Left ventricle myocardium inferior (tissue), 1 donor: ENCODE data around the gene IFIT1. TPM values are rescaled to one million over a fixed set of nuclear protein-coding genes. Genes with fewer than 3 reads are reported as not detected.

Experiments used
- DNase-seq: peaks from one replicate; pipeline ENCODE4 v3.0.0-alpha.2; 2020
- H3K27ac ChIP-seq: fragments of 200-600 bp; replicated peaks from 2 replicates; pipeline ENCODE4 v1.8.0; 2021
- H3K27me3 ChIP-seq: fragments of 200-600 bp; 2 replicates; pipeline ENCODE4 v1.8.0; 2021; ENCODE audit warnings: low read depth
- H3K36me3 ChIP-seq: fragments of 200-600 bp; 2 replicates; pipeline ENCODE4 v1.8.0; 2021
- H3K4me1 ChIP-seq: fragments of 200-600 bp; 2 replicates; pipeline ENCODE4 v1.8.0; 2021
- H3K4me3 ChIP-seq: fragments of 200-600 bp; 2 replicates; pipeline ENCODE4 v1.8.0; 2021; ENCODE audit warnings: mild to moderate bottlenecking, moderate library complexity
- H3K9me3 ChIP-seq: fragments of 200-600 bp; replicated peaks from 2 replicates; pipeline ENCODE4 v1.8.0; 2021
- intact Hi-C: fragments of 100-400 bp; cut with micrococcal nuclease; formaldehyde crosslinking; loops from one replicate; pipeline ENCODE4 v1.11.0; 2022
- total RNA-seq: library from RNA; stranded (reverse); fragmentation: NEBNext Ultra II Directional; extraction: Animal tissue kit (Norgen Biotek cat#: 25700); gene quantifications from one replicate; pipeline ENCODE4 v1.2.1, GENCODE V29; 2021
- TF ChIP-seq, protein P1 (sequence below): fragments of 200-600 bp; IDR thresholded peaks from 2 replicates; pipeline ENCODE4 v1.8.0; 2021; ENCODE audit warnings: antibody characterized with exemption, mild to moderate bottlenecking, borderline replicate concordance
- donor health status: DM: no; HTN: yes; CAD: no; lungs with severe emphysema.

The IFIT1 gene
- total RNA-seq, 1 donor from 2014 or later, result 31.0 TPM

DNA sequence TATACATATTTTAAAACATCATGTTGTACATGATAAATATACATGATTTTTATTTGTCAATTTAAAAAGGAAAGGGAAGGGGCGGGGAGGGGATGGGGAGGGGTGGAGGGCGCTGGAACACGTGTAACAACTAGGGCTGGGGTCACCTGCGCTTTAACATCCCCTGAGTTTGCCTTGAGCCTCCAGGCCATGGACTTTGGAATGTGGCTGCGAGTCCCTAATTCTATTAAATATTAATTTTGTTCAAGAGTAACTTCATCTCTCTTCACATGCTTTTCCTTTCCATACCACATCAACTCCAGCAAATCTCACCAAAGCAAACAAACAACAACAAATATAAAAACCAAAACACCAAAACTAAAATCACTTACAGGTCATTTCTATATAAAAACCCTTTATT is 32.6 kb downstream of the IFIT1 start:
- intact Hi-C loops, result loop anchor here (10.0 kb wide), 1 partner anchor 280 kb away; the partner anchor contains the start of gene KIF20B

DNA sequence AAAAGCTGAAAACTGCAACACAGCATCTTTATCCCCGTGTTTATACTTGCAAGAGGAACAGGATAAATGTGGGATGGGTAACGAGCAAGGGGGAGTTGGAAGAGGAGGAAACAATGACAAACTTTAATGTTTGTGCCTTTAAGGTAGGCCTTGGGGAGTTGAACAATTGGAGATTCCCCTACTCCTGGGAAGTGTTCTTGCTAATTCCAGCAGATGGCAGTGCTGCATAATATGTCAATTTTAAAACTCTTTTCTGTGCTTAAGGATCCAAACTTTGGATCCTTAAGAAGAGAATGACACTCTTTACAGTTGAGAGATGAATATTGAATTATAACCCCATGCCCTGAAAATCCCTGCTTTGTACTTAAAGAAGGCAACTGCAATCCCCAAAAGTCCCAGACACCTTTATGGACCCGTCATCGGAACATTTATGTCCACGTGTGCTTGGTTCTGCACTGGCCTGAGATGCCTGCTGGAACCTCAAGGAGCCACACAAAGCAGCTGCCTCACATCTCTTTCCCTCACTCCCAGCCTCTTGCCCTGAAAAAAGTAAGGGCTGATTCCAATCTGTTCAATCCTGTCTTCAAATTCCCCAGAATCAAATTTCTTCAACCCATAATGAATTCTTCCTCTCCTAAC is 33.9 kb downstream of the IFIT1 start:
- no peak overlapping the region for H3K4me3 ChIP-seq
- DNase-seq, result no peak
- intact Hi-C loops, result loop anchor here (2.0 to 10.0 kb wide), 2 partner anchors 138 to 278 kb away; partner anchors contain the start of gene KIF20B
- no peaks in the 10 kb centered on the region for H3K27me3 ChIP-seq
- H3K27ac ChIP-seq, result no peak overlapping the region
- no peaks in the 10 kb centered on the region for H3K9me3 ChIP-seq
- peaks cover 18% of the 10 kb centered on the region for H3K4me1 ChIP-seq
- TF ChIP-seq, protein P1, sequence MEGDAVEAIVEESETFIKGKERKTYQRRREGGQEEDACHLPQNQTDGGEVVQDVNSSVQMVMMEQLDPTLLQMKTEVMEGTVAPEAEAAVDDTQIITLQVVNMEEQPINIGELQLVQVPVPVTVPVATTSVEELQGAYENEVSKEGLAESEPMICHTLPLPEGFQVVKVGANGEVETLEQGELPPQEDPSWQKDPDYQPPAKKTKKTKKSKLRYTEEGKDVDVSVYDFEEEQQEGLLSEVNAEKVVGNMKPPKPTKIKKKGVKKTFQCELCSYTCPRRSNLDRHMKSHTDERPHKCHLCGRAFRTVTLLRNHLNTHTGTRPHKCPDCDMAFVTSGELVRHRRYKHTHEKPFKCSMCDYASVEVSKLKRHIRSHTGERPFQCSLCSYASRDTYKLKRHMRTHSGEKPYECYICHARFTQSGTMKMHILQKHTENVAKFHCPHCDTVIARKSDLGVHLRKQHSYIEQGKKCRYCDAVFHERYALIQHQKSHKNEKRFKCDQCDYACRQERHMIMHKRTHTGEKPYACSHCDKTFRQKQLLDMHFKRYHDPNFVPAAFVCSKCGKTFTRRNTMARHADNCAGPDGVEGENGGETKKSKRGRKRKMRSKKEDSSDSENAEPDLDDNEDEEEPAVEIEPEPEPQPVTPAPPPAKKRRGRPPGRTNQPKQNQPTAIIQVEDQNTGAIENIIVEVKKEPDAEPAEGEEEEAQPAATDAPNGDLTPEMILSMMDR, result peak; percentile 91
- no peaks in the 10 kb centered on the region for H3K36me3 ChIP-seq

More for the DNA sequence above, 32.6 kb downstream of the IFIT1 start:
- Histone ChIP-seq H3K27me3 (no peaks in the 10 kb centered on the region), H3K36me3 (peaks cover 5% of the 10 kb centered on the region), H3K4me1 (peaks cover 19% of the 10 kb centered on the region), H3K9me3 (no peaks in the 10 kb centered on the region), H3K27ac (no peak overlapping the region), H3K4me3 (no peak overlapping the region)
- DNase-seq, result no peak
- TF ChIP-seq, protein P1, result no peak

DNA sequence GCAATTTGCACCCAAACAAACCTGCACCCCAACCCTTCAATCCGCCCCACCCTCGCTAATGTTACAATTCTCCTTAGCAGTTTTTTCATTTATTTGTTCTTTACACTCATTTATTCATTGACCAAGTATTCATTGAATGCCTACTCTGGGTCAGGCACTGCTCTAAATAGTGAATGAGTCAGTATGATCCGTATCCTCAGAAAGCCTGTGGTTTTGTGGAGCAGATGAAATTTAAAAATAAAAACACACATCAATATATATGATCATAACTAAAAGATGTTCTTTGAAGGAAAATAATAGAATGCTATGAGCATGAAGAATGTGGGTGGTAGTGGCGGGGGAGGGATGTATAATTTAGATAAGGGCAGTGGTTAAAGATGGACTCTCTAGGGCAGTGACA is 35.2 kb downstream of the IFIT1 start:
- Histone ChIP-seq H3K36me3 (no peaks in the 10 kb centered on the region), H3K9me3 (no peaks in the 10 kb centered on the region), H3K27me3 (no peaks in the 10 kb centered on the region), H3K4me1 (peaks cover 30% of the 10 kb centered on the region), H3K27ac (no peak overlapping the region), H3K4me3 (no peak overlapping the region)
- DNase-seq, result no peak
- TF ChIP-seq, protein P1, result no peak
- intact Hi-C loops, result loop anchor here (2.0 to 10.0 kb wide), 2 partner anchors 137 to 277 kb away; partner anchors contain the start of gene KIF20B

DNA sequence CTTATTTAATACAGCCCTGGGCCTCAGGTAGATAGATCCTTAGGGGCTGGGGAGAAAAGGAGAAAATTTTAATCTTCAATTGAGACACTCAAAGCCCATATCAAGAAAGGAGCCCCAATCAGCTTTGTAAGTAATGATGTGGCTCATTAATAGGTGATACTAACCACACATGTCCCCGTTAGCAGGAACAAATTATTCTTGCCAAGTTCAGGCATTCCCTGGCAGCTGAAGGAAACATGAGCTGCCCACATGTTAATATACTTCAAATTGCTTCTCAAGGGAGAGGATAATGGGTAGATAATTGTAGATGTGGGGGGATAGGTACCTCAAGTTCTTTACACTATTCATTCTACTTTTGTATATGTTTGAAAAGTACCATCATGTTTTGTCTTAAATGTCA is 36.5 kb downstream of the IFIT1 start:
- intact Hi-C loops, result loop anchor here (10.0 kb wide), 1 partner anchor 276 kb away; the partner anchor contains the start of gene KIF20B
- H3K36me3 ChIP-seq, result no peaks in the 10 kb centered on the region
- no peaks in the 10 kb centered on the region for H3K27me3 ChIP-seq
- H3K27ac ChIP-seq, result peak overlapping the region; percentile 43
- TF ChIP-seq, protein P1, result no peak
- no peak overlapping the region for H3K4me3 ChIP-seq
- H3K9me3 ChIP-seq, result no peaks in the 10 kb centered on the region
- H3K4me1 ChIP-seq, result peaks cover 42% of the 10 kb centered on the region
- DNase-seq, result no peak

DNA sequence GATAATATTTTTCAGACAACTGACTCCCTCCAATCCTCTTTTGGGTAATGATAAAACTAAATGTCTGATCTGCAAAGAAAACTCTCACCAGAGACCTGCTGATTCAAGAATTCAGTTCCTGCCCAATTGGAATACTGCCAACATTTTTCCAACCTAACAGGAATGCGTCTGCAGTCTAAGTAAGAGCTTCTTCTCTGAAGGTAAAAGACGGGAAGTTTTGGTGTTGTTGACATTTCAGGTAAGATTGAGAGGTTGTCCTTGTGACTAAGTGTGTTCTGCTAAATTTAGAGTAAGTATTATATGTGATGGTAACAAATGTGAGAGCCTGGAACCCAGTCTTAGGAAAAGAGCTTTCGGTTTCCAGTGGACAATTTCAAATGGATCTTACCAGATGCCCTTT is 39.6 kb downstream of the IFIT1 start:
- TF ChIP-seq, protein P1, result no peak
- H3K27ac ChIP-seq, result peak overlapping the region; percentile 46
- H3K4me3 ChIP-seq, result peak overlapping the region; percentile 20

More for the DNA sequence above, 39.6 kb downstream of the IFIT1 start:
- Histone ChIP-seq H3K27me3 (no peaks in the 10 kb centered on the region), H3K9me3 (no peaks in the 10 kb centered on the region), H3K4me1 (peaks cover 42% of the 10 kb centered on the region), H3K36me3 (no peaks in the 10 kb centered on the region)
- intact Hi-C loops, result no loop called here
- DNase-seq, result no peak
